GM12891 (cell line): ENCODE measurements around the gene SCN4A.

Experiments
- PAX5 ChIP-seq: IDR thresholded peaks from 2 replicates; pipeline ENCODE4 v1.6.1; 2011; ENCODE audit warnings: low read length, moderate library complexity, mild to moderate bottlenecking; ENCODE audit not compliant: insufficient read depth, severe bottlenecking
- POLR2A ChIP-seq: IDR thresholded peaks from 2 replicates; pipeline ENCODE4 v1.6.1; 2011; ENCODE audit warnings: low read depth, low read length, control low read depth
- POLR2AphosphoS5 ChIP-seq: IDR thresholded peaks from 2 replicates; pipeline ENCODE4 v1.6.1; 2011; ENCODE audit warnings: low read depth, low read length, control low read depth
- POU2F2 ChIP-seq: IDR thresholded peaks from 2 replicates; pipeline ENCODE4 v1.6.1; 2011; ENCODE audit warnings: low read depth, mild to moderate bottlenecking, control low read depth, low read length, moderate library complexity
- SPI1 ChIP-seq: IDR thresholded peaks from 2 replicates; pipeline ENCODE4 v1.6.1; 2011; ENCODE audit warnings: low read depth, low read length, control low read depth
- TAF1 ChIP-seq: IDR thresholded peaks from 2 replicates; pipeline ENCODE4 v1.6.1; 2011; ENCODE audit warnings: low read depth, low read length, control low read depth

- TF ChIP-seq POLR2A: no peak
- no peak for TF ChIP-seq POLR2AphosphoS5
- no peak for TF ChIP-seq TAF1
- TF ChIP-seq POU2F2: no peak
- TF ChIP-seq PAX5: no peak
- no peak for TF ChIP-seq SPI1
These were observed 14.8 kb upstream of the SCN4A start for GRCh38 chr17:63987221-63988126.
